ENCODE measurements around the gene C16orf96.
"Not testable (repeated sequence)": the region's sequence is repeated elsewhere in the genome, so short reads cannot be mapped to it uniquely, and the experiment has no call there.

The C16orf96 gene

GRCh38 chr16:4570086-4570485 is 13.9 kb downstream of the C16orf96 start:
- DNase-seq = no peak

GRCh38 chr16:4570688-4571321 is 14.7 kb downstream of the C16orf96 start:
- DNase-seq = no peak

- DNase-seq = no peak
Measured at GRCh38 chr16:4572715-4573114, 16.6 kb downstream of the C16orf96 start.

- DNase-seq = not testable (repeated sequence)
Measured at GRCh38 chr16:4573926-4574325, 17.8 kb downstream of the C16orf96 start.

- no peak for DNase-seq
Measured at GRCh38 chr16:4574919-4575705, 19.0 kb downstream of the C16orf96 start.

- no peak for DNase-seq
Measured at GRCh38 chr16:4576008-4576407, 19.9 kb downstream of the C16orf96 start.

- DNase-seq = no peak
Measured at GRCh38 chr16:4578961-4579530, 22.9 kb downstream of the C16orf96 start.

GRCh38 chr16:4580250-4580649 is 24.1 kb downstream of the C16orf96 start:
- no peak for DNase-seq

GRCh38 chr16:4583906-4584305 is 27.8 kb downstream of the C16orf96 start:
- DNase-seq = no peak

GRCh38 chr16:4586291-4586690 is 30.2 kb downstream of the C16orf96 start:
- DNase-seq = no peak

GRCh38 chr16:4588386-4588785 is 32.2 kb downstream of the C16orf96 start:
- DNase-seq = no peak

- DNase-seq = no peak
Measured at GRCh38 chr16:4588961-4589360, 32.8 kb downstream of the C16orf96 start.

- no peak for DNase-seq
Measured at GRCh38 chr16:4591191-4591590, 35.1 kb downstream of the C16orf96 start.

GRCh38 chr16:4591706-4592470 is 35.7 kb downstream of the C16orf96 start:
- no peak for DNase-seq

GRCh38 chr16:4593086-4593485 is 36.9 kb downstream of the C16orf96 start:
- DNase-seq = no peak

GRCh38 chr16:4594433-4595410 is 38.6 kb downstream of the C16orf96 start:
- no peak for DNase-seq

GRCh38 chr16:4597174-4597573 is 41.0 kb downstream of the C16orf96 start:
- no peak for DNase-seq

GRCh38 chr16:4599037-4599436 is 42.9 kb downstream of the C16orf96 start:
- no peak for DNase-seq

- no peak for DNase-seq
Measured at GRCh38 chr16:4599545-4599944, 43.4 kb downstream of the C16orf96 start.

GRCh38 chr16:4601036-4601863 is 45.1 kb downstream of the C16orf96 start:
- no peak for DNase-seq

GRCh38 chr16:4601864-4602186 is 45.7 kb downstream of the C16orf96 start:
- no peak for DNase-seq

Measured in NCI-H1694 treated with DMSO at 0.1 percent for 48 hours (cell line).